ENCODE results near the gene ARHGAP42. TPM values are rescaled to one million over a fixed set of nuclear protein-coding genes. Genes with fewer than 3 reads are reported as not detected.

Gene ARHGAP42
- total RNA-seq, 1 donor from 2014 or later = 0.10 TPM

DNA sequence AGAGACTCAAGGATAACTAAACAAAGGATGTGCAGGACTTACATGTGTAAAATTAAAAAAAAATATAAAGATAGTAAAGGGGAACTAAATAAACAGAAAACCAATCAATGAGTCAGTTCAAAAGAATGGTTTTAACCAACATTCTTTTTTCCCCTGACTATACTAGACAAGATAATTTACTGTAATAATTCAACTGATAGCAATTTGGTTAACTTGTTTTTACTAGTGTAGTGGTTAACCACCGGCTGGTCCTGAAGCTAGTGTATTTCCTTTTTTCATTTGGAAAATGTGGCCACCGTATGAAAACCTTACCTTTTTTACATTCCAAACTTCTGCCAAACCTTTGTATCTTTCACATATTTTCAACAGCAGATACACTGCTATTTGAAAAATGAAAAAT lies 123.1 kb downstream of the ARHGAP42 start:
- Mint-ChIP-seq H3K36me3 (ENCODE audit: low read depth) (no peaks in the 10 kb centered on the region), H3K4me1 (ENCODE audit: low read depth) (no peaks in the 10 kb centered on the region)
- intact Hi-C loops (cut with micrococcal nuclease) = no loop called here

DNA sequence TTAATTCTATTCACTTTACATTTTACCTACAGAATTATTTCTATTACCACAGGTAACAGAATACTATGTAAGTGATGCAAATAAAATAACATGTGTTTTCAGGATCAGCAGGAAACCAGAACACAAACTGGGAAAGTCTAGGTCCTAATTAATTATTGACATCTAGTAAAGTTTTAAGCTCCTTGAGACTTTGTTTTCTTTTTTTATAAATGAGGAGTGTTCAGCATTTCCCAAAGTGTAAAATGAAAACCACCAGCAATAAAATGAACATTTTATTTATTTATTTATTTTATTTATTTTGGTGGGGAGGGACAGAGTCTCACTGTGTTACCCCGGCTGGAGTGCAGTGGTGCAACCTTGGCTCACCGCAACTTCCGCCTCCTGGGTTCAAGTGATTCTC lies 123.6 kb downstream of the ARHGAP42 start:
- no peaks in the 10 kb centered on the region for H3K36me3 Mint-ChIP-seq (ENCODE audit: low read depth)
- peaks cover 9% of the 10 kb centered on the region for H3K9me3 Mint-ChIP-seq
- no peak for DNase-seq (ENCODE audit: low spot score)
- intact Hi-C loops (cut with micrococcal nuclease) = no loop called here
- H3K4me1 Mint-ChIP-seq (ENCODE audit: low read depth) = no peaks in the 10 kb centered on the region
- H3K27ac Mint-ChIP-seq = no peak overlapping the region
- no peak overlapping the region for H3K4me3 Mint-ChIP-seq
- no peaks in the 10 kb centered on the region for H3K27me3 Mint-ChIP-seq (ENCODE audit: insufficient read depth)

More for the DNA sequence above, 123.1 kb downstream of the ARHGAP42 start:
- Mint-ChIP-seq H3K27ac (no peak overlapping the region), H3K9me3 (peaks cover 5% of the 10 kb centered on the region), H3K4me3 (no peak overlapping the region), H3K27me3 (ENCODE audit: insufficient read depth) (no peaks in the 10 kb centered on the region)
- DNase-seq (ENCODE audit: low spot score) = no peak

DNA sequence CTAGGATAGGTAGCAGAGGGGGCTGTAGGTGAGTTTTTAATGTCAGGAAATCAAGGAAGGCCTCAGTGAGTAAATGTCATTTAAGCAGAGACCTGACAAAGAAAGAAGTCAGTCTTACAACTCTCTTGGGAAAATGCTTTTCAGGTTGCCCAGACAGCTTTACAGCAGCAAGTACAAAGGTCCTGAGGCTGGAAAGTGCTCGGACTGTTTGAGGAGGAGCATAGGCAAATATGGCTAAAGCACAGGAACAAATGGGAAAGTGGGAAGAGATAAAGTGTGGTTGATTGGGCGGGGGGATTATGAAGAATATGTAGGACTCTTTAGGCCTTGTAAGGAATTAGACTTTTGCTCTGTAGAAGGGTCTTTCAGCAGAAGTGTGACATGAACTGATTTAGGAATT lies 125.4 kb downstream of the ARHGAP42 start:
- H3K4me3 Mint-ChIP-seq = no peak overlapping the region
- no peak for DNase-seq (ENCODE audit: low spot score)
- H3K27ac Mint-ChIP-seq = no peak overlapping the region
- no peaks in the 10 kb centered on the region for H3K36me3 Mint-ChIP-seq (ENCODE audit: low read depth)
- peaks cover 9% of the 10 kb centered on the region for H3K9me3 Mint-ChIP-seq
- no peaks in the 10 kb centered on the region for H3K27me3 Mint-ChIP-seq (ENCODE audit: insufficient read depth)
- no peaks in the 10 kb centered on the region for H3K4me1 Mint-ChIP-seq (ENCODE audit: low read depth)
- intact Hi-C loops (cut with micrococcal nuclease) = no loop called here

DNA sequence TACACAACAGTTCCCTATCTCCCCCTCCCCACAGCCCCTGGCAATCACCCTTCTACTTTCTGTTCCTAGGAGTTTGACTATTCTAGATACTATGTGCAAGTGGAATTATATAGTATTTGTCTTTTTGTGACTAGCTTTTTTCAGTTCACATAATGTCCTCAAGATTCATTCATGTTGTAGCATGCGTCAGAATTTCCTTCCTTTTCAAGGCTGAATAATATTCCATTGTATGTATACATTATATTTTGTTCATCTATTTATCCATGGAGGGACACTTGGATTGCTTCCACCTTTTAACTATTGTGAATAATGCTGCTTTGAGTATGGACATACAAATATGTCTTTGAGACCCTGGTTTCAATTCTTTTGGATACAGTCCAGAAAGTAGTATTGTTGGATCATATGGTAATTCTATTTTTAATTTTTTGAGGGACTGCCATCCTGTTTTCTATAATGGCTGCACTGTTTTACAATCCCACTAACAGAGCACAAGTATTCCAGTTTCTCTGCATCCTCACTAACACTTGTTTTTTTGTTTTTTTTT lies 128.8 kb downstream of the ARHGAP42 start:
- H3K9me3 Mint-ChIP-seq = peaks cover 5% of the 10 kb centered on the region
- intact Hi-C loops (cut with micrococcal nuclease) = no loop called here
- no peak overlapping the region for H3K4me3 Mint-ChIP-seq
- no peaks in the 10 kb centered on the region for H3K4me1 Mint-ChIP-seq (ENCODE audit: low read depth)
- no peaks in the 10 kb centered on the region for H3K36me3 Mint-ChIP-seq (ENCODE audit: low read depth)
- H3K27me3 Mint-ChIP-seq (ENCODE audit: insufficient read depth) = no peaks in the 10 kb centered on the region
- DNase-seq (ENCODE audit: low spot score) = no peak
- H3K27ac Mint-ChIP-seq = no peak overlapping the region

DNA sequence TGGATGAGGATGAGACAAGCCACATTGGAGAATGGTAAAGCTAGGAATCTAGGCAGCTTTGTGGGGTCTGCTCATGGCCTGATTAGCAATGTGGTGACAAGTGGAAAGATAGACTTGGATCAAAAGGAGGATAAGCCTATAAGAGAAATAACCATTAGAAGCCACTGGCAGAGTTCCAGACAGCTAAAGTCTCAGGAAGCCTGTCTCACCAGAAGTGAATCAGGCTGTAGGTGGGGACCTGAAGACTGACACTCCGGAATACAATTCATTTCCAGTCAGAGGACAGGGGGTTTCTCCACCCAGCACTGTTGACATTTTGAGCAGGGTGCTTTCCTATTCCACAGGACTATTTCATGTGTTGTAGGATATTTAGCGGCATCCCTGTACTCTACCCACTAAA lies 129.7 kb downstream of the ARHGAP42 start:
- no peak overlapping the region for H3K4me3 Mint-ChIP-seq
- intact Hi-C loops (cut with micrococcal nuclease) = no loop called here
- H3K4me1 Mint-ChIP-seq (ENCODE audit: low read depth) = no peaks in the 10 kb centered on the region
- DNase-seq (ENCODE audit: low spot score) = no peak
- H3K36me3 Mint-ChIP-seq (ENCODE audit: low read depth) = no peaks in the 10 kb centered on the region
- no peak overlapping the region for H3K27ac Mint-ChIP-seq
- no peaks in the 10 kb centered on the region for H3K27me3 Mint-ChIP-seq (ENCODE audit: insufficient read depth)
- peaks cover 5% of the 10 kb centered on the region for H3K9me3 Mint-ChIP-seq

DNA sequence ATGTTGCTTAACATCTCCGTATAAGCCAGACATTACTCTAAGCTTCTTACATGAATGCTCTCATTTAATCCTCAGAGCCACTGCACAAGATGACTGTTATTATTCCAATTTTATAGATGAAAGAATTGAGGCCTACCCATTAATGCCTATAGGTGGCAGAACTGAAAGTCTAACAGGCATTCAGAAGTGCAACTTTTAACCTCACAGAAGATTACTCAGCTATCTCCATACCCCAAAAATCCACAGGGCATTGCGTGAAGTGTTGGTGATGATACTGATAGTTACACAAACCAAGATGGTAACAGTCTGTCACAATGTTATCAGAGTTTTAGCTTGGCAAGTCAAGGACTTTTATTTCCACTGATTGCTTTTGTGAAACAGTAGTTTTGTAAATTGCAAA lies 130.5 kb downstream of the ARHGAP42 start:
- Mint-ChIP-seq H3K36me3 (ENCODE audit: low read depth) (no peaks in the 10 kb centered on the region), H3K4me1 (ENCODE audit: low read depth) (no peaks in the 10 kb centered on the region), H3K9me3 (peaks cover 5% of the 10 kb centered on the region), H3K27me3 (ENCODE audit: insufficient read depth) (no peaks in the 10 kb centered on the region), H3K27ac (no peak overlapping the region), H3K4me3 (no peak overlapping the region)
- intact Hi-C loops (cut with micrococcal nuclease) = no loop called here
- no peak for DNase-seq (ENCODE audit: low spot score)

DNA sequence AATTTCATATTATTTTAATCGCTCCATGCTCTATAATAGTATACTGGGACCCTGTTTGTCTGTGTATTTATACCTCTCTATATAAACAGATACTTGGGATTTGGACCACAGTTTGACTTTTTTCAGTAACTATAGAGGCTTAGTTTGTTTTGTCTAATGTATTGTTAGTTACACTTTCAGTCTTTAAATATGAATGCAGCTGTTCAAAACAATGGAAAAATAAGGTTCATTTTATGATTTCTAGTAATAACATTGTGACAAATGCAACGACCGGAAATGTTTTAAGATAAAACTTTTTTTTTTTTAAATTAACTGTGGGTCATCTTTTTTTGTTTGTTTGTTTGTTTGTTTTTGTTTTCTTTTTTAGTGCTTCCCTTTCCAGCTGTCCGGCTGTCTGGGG lies 133.5 kb downstream of the ARHGAP42 start:
- peaks cover 2% of the 10 kb centered on the region for H3K9me3 Mint-ChIP-seq
- no peak for DNase-seq (ENCODE audit: low spot score)
- no peaks in the 10 kb centered on the region for H3K4me1 Mint-ChIP-seq (ENCODE audit: low read depth)
- H3K27me3 Mint-ChIP-seq (ENCODE audit: insufficient read depth) = no peaks in the 10 kb centered on the region
- no peak overlapping the region for H3K27ac Mint-ChIP-seq
- no peaks in the 10 kb centered on the region for H3K36me3 Mint-ChIP-seq (ENCODE audit: low read depth)
- H3K4me3 Mint-ChIP-seq = no peak overlapping the region
- intact Hi-C loops (cut with micrococcal nuclease) = no loop called here

DNA sequence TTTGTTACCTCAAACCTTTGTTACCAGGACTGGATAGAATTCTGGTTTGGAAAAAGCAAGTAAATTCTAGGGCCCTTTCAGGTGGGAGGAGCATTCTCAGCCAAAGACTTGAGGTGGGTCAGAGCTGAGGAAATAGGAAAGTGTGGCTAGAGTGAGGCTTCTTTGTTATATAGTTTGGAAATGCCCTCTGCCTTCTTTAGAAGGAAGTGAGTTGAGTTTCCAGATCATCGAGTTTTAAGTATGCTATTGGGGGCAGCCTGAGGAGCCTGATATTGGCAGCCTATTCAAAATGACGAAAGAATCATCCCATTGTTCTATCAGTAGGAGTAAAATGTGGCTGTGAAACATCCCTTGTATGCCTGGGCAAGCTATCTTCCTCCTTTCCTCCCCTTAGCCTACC lies 134.1 kb downstream of the ARHGAP42 start:
- Mint-ChIP-seq H3K27ac (no peak overlapping the region), H3K36me3 (ENCODE audit: low read depth) (no peaks in the 10 kb centered on the region), H3K9me3 (no peaks in the 10 kb centered on the region), H3K4me3 (no peak overlapping the region), H3K27me3 (ENCODE audit: insufficient read depth) (no peaks in the 10 kb centered on the region), H3K4me1 (ENCODE audit: low read depth) (no peaks in the 10 kb centered on the region)
- no peak for DNase-seq (ENCODE audit: low spot score)
- intact Hi-C loops (cut with micrococcal nuclease) = no loop called here

DNA sequence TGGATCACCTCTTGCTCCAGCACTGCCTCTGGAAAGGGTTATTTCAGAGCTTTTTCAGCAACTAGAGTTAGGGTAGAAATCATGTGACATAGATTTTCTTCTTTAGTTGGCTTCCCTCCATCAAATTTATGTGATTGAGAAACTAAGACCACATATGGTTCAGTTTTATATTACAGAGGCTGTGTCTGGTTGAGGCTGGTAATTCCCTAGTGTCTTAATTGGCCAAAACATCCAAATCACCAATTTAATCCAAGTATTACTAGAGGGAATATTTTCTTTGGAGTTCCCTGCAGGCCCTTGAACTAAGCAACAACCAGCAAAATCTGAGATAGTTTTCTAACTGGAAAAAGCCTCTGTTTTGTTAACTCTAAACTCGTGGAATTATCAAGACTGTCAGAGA lies 136.3 kb downstream of the ARHGAP42 start:
- no peaks in the 10 kb centered on the region for H3K4me1 Mint-ChIP-seq (ENCODE audit: low read depth)
- H3K27me3 Mint-ChIP-seq (ENCODE audit: insufficient read depth) = no peaks in the 10 kb centered on the region
- H3K36me3 Mint-ChIP-seq (ENCODE audit: low read depth) = no peaks in the 10 kb centered on the region
- DNase-seq (ENCODE audit: low spot score) = no peak
- no peak overlapping the region for H3K4me3 Mint-ChIP-seq
- no peaks in the 10 kb centered on the region for H3K9me3 Mint-ChIP-seq
- intact Hi-C loops (cut with micrococcal nuclease) = no loop called here
- H3K27ac Mint-ChIP-seq = no peak overlapping the region

DNA sequence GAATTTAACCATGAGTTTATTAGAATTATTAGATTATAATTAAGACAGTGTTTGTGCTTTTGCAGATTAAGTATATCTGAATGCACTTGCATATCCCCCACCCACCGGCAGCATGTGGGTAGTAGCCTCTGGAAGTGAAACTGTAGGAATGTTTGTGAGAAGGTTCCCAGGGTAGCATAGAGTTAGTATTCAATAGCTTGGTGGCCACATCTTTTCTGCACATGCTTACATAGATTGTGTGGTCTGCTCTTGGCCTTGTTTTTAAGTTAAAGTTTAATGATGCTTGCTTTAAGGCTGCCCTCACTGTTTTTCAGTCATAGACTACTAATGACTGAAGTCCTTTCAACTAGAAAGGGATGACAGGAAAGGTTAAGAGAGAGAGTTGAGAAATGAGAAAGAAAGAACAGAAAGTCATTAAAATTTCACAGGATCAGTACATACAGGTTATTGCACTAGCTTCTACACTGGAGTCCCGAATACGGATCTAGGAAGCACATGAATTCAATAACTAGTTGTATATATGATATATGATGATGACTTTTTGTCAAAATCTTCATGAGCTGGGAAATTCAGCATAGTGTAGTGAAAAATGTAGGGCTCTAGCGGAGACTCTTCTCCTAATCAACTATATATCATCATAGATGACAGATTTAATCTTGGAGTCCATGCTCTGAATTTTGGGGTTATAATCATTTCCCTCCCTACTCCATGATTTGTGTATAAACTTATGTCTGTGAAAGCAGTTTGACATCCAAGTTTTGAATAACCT lies 137.1 kb downstream of the ARHGAP42 start:
- DNase-seq (ENCODE audit: low spot score) = no peak
- H3K9me3 Mint-ChIP-seq = no peaks in the 10 kb centered on the region
- H3K36me3 Mint-ChIP-seq (ENCODE audit: low read depth) = no peaks in the 10 kb centered on the region
- H3K27me3 Mint-ChIP-seq (ENCODE audit: insufficient read depth) = no peaks in the 10 kb centered on the region
- intact Hi-C loops (cut with micrococcal nuclease) = no loop called here
- no peaks in the 10 kb centered on the region for H3K4me1 Mint-ChIP-seq (ENCODE audit: low read depth)
- no peak overlapping the region for H3K27ac Mint-ChIP-seq
- H3K4me3 Mint-ChIP-seq = no peak overlapping the region

DNA sequence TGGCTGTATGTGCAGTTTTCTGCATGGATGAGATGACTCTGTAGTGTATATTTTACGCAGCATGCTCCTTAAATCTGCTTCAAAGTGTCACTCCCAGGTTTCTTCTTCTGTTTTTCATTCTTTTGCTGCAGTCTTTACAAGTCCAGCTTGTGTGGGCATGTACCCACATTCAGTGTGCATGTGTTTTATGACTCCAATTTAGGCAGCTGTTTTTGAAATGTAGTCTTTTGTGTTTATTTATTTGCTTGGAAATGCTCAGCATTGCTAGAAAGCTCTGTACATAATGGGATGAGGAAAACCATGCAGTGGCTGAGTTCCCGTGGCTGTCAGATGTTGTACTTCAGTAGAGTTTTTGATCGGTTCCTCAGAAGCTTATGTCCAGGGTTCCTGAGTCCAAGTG lies 138.5 kb downstream of the ARHGAP42 start:
- DNase-seq (ENCODE audit: low spot score) = no peak
- Mint-ChIP-seq H3K4me3 (no peak overlapping the region), H3K36me3 (ENCODE audit: low read depth) (no peaks in the 10 kb centered on the region)

DNA sequence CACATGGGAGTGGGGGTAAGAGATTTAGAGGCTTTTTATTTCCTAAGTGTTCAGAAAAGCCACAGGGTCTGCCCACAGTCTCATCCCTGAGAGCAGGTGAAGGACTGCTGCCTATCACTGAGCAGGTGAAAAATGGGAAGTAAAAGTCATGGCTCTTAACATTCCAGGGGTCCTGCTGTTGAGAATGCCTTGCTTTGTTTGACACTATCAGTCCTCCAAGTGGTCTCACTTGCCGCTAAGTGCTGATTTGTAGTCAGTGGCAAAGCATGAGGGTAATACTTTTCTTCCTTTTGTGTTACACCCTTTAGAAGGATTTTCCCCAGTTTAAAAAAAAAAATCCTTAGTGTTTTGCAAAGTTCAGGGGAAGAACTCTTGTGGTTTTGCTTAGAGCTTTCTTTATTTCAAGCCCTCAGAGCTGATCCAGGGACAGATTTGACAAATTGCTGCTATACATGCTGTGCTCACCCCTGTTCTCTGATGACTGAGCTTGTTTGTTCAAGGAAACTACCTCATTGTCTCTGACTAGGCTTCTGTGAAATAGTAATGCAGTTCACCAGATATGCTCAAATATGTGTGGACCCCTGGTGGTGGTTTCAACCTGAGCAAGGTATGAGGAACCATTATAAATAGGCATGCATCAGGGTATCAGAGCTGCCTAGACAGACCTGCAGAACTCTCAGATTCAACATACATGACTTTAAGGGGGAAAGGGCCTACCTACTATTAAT lies 141.0 kb downstream of the ARHGAP42 start:
- Mint-ChIP-seq H3K36me3 (ENCODE audit: low read depth) (no peaks in the 10 kb centered on the region), H3K27me3 (ENCODE audit: insufficient read depth) (no peaks in the 10 kb centered on the region), H3K9me3 (no peaks in the 10 kb centered on the region), H3K4me1 (ENCODE audit: low read depth) (no peaks in the 10 kb centered on the region), H3K27ac (no peak overlapping the region), H3K4me3 (no peak overlapping the region)
- DNase-seq (ENCODE audit: low spot score) = no peak
- intact Hi-C loops (cut with micrococcal nuclease) = no loop called here

More for the DNA sequence above, 138.5 kb downstream of the ARHGAP42 start:
- intact Hi-C loops (cut with micrococcal nuclease) = no loop called here
- H3K4me1 Mint-ChIP-seq (ENCODE audit: low read depth) = no peaks in the 10 kb centered on the region
- no peaks in the 10 kb centered on the region for H3K9me3 Mint-ChIP-seq
- H3K27ac Mint-ChIP-seq = no peak overlapping the region
- H3K27me3 Mint-ChIP-seq (ENCODE audit: insufficient read depth) = no peaks in the 10 kb centered on the region

DNA sequence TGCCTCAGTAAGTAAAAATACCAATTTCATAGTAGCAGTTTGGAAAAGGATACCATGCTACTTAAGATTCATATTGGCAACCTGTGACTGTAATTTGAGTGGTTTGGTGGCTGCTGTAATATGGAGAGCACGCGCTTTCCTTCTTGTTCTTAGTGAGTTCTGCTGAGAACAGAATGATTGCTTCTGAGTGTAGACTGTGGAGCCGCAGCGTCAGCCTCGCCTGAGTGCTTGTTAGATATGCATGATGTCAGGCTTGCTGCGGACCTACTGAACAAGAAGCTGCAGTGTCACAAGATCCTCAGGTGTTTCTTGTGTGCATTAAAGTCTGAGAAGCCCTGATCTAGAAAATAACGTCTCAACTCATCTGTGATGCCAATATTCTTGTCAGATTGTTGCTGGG lies 143.2 kb downstream of the ARHGAP42 start:
- intact Hi-C loops (cut with micrococcal nuclease) = no loop called here
- Mint-ChIP-seq H3K27ac (no peak overlapping the region), H3K27me3 (ENCODE audit: insufficient read depth) (no peaks in the 10 kb centered on the region), H3K9me3 (no peaks in the 10 kb centered on the region), H3K4me3 (no peak overlapping the region), H3K36me3 (ENCODE audit: low read depth) (no peaks in the 10 kb centered on the region), H3K4me1 (ENCODE audit: low read depth) (no peaks in the 10 kb centered on the region)
- DNase-seq (ENCODE audit: low spot score) = no peak
